GM19035 (cell line): ENCODE data around the gene ABCD1.
"Not testable (repeated sequence)": the region's sequence is repeated elsewhere in the genome, so short reads cannot be mapped to it uniquely, and the experiment has no call there.

Experiments
- ATAC-seq: cut with Tn5 transposase; IDR thresholded peaks from one replicate; pipeline ENCODE4 v1.9.1; 2021; ENCODE audit not compliant: unreplicated experiment

Gene ABCD1

DNA sequence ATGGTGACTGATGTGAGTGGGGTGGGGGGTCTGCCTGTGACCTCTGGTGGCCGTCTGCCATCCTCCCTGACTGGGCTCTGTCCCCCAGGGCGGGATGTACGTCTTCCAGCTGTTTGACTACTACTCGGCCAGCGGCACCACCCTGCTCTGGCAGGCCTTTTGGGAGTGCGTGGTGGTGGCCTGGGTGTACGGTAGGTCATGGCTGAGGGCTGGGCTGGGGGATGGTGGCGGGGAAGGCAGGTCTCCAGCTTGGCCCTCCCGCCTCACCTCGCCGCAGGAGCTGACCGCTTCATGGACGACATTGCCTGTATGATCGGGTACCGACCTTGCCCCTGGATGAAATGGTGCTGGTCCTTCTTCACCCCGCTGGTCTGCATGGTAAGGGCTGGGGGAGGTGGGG is 30.4 kb upstream of the ABCD1 start:
- ATAC-seq, result not testable (repeated sequence)

DNA sequence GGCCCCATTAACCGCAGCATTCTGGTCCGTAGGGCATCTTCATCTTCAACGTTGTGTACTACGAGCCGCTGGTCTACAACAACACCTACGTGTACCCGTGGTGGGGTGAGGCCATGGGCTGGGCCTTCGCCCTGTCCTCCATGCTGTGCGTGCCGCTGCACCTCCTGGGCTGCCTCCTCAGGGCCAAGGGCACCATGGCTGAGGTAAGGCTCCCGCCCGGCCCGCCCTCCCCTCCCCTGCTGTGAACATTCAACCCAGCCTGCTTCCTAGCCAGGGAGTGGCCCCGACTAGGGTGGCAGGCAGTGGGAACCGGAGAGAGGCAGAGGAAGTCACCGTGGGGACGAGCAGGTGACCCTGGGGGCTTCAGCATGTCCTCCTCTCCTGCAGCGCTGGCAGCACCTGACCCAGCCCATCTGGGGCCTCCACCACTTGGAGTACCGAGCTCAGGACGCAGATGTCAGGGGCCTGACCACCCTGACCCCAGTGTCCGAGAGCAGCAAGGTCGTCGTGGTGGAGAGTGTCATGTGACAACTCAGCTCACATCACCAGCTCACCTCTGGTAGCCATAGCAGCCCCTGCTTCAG is 29.9 kb upstream of the ABCD1 start:
- no peak for ATAC-seq

DNA sequence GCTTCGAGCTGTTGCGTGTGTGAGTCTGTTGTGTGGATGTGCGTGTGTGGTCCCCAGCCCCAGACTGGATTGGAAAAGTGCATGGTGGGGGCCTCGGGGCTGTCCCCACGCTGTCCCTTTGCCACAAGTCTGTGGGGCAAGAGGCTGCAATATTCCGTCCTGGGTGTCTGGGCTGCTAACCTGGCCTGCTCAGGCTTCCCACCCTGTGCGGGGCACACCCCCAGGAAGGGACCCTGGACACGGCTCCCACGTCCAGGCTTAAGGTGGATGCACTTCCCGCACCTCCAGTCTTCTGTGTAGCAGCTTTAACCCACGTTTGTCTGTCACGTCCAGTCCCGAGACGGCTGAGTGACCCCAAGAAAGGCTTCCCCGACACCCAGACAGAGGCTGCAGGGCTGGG is 28.6 kb upstream of the ABCD1 start:
- ATAC-seq, result no peak

DNA sequence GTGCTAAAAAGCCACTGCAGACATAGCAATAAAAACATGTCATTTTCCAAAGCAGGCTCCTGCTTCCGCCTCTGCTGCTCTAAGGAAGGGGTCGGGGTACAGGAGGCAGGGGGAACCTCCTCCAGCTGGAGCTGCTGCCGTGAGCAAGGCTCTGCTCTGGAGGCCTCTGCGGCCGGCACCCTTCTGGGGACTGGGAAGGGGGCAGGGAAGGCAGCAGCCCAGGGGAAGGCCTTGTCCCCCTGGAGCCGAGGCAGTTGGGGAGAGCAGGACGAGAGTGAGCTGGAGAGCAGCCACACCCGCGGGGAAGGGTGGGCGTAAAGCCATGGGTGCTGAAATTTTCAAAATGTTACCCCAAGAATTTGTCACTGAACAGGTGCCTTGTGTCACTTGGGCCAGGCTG is 28.1 kb upstream of the ABCD1 start:
- not testable (repeated sequence) for ATAC-seq

DNA sequence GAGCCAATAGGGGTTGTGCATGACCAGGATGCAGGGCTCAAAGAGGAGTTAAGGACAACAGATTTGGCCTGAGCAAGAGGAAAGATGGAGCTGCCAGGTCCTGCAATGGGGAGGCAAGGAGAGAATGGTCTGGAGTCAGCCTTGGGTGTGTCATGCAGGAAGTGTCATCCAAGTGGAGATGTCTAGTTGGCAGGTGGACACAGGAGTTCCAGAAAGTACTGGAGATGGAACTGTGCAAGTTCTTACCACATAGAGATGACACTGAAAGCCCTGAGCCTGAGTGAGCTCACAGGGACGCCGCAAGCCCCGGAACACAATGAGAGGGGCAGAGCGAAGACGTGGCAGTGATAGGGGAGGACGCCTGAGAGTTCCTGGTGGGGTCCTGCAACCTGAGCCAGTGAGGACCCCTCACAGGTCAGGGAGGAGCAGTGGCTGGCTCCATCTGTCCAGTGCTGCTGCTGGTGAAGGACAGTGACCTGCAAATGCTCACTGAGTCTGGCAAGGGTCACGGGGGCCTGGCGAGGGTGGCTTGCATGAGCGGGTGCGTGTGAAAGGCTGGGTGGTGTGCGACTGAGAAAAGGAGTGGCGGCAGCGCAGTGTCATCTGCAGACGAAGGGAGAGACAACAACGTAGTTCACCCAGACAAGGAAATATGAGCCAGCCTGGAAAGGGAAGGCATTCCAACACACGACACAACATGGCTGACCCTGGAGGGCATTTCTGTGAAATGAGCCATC is 27.5 kb upstream of the ABCD1 start:
- ATAC-seq, result not testable (repeated sequence)

DNA sequence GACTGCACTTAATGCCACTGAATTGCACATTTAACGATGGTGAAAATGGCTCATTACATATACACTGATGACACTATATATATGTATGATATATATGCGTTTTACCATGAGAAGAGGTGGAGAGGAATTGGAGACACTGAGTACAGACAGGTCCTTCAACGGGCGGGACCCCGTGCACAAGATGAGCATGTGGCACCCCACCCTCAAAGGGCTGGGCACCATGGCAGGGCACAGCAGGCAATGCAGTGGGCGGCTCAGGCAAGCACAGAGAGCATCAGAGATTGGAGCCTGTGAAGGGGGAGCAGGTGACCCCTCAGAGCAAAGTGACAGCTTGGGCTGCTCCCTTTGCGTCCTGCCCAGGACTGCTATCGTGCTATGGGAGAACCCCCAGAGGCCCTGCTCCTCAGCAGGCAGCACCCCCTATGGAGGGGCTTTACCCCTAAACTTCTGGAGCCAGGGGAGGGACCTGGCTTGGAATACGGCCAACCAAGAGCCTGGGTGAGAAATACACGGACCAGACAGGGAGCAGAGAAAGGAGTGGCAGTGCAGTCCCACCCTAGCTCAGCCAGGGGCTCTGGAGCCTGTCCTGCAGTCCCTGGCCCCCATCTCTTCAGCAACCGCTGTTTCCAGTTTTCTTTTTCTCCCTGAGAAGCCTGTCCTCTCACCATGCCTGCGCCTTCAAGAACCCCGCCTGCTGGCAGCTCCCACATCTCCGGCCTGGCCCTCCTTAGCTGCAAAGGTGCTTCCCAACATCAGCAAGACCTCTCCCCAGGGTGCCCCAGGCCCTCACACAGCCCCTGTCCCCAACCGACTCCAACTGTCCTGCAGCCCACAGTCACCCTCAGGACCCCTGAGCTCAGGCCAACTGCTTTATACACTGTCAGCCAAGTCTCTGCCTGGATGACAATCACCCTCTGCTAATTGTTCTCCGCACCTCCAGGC is 26.5 kb upstream of the ABCD1 start:
- no peak for ATAC-seq

DNA sequence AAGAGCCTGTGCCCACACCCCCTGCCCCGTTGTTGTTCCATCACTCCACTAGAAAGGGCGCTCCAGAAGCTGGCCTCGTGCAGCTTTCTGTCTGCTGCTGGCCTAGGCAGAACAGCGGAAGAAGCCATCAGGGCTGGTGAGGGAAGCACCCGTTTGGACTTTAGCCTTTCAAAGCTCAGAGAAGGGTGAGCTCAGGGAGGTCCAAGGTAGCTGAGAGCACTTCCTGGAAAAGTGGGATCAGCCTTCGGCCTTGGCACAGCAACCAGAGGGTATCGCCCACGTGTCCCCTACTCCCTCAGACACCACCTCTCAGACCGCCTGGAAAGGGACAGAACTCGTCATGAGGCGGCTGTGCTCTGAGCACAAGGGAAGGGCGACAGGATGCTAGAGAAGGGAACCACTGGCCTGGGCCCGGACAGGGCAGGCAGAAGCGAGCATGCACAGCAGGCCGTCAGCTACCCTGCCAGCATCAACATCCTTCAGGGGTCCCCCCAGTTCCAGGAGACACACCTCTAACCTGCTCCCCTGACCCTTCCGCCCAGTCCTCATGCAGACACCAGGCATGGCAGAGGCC is 25.4 kb upstream of the ABCD1 start:
- ATAC-seq, result not testable (repeated sequence)

DNA sequence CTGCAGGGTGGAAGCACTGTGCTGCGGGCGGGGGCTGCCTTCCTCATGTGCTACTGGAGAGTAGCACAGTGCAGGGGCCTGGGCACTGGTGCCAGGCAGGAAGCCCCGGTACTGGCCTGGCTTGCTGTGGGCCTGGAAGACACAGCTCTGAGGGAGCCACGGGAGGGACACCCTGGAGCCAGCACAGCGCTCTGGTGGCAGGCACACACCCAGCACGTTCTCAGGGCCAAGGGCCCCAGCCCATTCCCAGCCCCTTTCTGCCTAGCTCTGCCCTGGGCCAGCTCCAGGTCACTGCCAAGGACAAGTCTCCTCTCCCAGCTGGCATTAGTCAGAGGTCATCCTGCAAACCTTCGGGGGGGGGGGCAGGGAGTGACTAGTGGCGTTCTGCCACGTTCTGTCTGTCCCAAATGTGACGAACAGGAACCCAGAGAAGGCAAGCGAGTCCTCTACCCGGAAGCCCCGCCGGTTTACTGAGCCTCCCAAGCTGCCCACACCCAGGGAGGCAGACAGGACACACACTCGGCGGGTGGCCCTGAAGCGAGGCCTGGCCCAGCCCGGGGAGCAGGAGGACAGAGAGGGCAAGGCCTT is 24.8 kb upstream of the ABCD1 start:
- not testable (repeated sequence) for ATAC-seq

DNA sequence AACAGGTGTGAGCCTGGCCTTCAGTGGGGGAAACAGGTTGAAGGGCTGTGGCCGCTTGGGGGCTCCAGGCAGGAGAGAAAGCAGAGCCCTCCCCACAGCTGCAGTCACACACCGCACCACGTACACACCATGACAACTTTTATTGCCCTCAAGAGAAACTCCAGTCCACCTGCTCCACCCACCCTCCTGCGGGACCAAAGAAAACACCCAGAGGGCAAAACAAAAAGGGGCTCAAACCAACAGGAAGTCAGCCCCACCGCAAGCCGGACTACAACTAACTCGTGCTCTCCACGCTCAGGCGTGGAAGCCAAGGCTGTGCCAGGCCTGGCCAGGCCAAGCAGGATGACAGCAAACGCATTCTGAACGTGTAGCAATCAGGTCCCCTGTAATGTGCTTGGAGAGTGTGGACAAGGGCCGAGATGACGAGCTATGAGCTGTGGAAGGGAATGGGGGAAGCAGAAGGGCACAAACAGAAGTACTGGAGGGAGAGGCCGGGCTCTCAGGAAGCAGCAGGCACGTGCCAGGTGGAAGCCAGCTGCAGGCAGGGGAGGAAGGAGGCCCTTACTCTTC is 24.2 kb upstream of the ABCD1 start:
- ATAC-seq, result no peak

DNA sequence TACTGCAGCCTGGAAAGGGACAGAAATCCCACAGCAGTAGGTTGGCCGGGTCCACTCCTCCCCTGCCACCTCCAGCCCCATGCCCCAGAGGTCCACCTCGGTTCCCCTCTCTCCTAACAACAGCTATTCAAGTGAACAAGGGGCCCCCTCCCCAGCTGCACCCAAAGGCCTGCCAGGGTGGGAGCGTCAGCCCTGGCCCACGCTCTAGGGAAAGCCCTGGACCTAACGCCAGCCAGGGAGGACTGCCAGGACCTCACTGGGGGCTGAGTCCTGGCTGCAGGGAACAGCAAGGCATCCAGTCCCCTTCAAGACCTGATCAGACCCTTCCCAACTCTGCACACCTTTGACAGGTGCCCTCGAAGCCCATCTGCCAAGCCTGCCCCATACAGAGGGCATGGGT is 23.7 kb upstream of the ABCD1 start:
- no peak for ATAC-seq

DNA sequence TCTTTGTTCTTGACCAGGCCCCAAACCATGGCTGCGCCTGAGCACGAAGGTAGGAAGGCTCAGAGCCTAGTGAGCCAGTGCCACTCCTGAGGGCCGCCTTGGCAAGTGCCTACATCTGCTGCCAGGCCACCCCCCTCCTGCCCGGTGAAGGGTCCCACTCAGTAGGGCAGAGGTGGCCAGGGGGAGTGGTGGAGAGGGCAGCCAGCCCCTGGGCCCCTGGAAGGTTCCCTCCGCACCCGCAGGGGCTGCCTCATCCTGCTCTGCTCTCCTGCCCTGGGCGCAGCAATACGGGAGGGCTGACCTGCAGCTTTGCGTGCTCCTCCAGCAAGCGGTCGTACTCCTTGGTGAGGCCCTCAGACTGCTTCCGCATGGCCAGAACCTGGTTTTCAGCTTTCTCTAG is 22.9 kb upstream of the ABCD1 start:
- ATAC-seq, result no peak

DNA sequence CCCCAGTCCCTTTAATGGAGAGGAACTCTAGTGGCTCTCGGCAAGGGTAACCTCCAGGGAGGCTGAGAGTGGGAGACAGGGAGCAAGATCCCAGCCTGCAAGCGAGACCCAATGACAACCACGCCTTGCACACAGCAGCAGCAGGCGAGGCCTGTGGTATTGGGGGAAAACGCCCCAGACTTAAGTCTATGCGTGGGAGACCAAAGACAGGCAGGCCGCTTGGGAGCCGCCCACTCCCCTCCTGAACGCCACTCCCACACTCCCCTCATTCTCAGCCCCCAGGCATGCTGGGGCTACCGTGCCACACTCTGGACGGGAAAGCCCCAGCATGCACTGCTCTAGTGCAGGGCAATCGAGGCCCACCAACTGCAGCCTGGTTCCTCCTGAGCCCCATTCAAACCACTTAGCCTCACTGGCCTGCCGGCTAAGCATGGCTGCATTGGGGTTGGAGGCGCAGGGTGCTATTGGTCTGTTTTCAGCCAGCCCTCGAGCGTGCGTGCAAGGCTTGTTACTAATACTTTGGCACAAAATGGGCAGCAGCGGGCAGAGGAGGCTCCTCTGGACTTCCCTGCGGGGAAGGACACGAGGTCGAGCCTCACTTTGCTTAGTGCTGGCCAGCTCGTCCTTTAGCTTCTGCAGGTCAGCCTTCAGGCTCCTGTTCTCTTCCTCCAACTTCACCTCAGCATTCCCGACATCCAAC is 22.2 kb upstream of the ABCD1 start:
- no peak for ATAC-seq

DNA sequence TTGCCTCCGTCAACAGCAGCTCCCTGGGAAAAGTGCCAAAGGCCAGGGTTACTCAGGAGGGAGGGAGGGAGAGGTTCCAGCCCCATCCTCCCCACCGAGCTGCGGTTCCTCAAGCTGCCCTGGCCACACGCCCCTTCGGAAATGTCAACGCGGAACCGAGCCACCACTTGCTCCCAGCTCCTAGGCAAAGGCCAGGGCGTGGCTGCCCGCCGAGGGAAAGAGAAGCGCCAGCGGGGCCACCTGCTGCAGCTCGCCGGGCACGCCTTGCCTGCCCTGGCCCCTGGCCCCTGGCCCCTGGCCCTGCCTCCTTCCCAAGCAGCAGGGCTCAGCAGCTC is 21.7 kb upstream of the ABCD1 start:
- no peak for ATAC-seq

DNA sequence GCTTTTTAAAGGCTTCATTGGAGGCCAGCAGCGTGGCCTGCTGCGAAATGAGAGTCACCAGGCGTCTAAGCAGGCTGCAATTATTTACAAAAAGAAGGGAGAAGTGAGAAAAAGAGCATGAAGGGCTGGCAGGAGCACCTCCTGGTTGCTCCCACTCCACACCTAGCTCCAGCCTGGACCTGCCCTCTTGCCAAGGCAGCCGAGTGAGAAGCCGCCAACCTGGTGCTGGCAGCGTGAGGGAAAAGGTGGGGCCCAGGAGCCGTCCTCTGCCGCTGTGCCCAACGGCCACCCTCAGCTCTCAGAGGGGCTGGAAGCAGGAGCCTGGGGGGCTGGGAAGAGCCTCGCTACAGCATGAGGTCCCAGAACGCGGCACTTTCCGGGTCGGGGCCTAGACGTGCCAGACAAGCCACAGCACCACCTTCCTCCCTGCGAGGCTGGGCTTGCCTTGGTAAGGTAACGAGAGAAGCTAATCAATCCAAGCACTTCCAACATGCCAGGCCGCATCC is 20.6 kb upstream of the ABCD1 start:
- ATAC-seq, result no peak

DNA sequence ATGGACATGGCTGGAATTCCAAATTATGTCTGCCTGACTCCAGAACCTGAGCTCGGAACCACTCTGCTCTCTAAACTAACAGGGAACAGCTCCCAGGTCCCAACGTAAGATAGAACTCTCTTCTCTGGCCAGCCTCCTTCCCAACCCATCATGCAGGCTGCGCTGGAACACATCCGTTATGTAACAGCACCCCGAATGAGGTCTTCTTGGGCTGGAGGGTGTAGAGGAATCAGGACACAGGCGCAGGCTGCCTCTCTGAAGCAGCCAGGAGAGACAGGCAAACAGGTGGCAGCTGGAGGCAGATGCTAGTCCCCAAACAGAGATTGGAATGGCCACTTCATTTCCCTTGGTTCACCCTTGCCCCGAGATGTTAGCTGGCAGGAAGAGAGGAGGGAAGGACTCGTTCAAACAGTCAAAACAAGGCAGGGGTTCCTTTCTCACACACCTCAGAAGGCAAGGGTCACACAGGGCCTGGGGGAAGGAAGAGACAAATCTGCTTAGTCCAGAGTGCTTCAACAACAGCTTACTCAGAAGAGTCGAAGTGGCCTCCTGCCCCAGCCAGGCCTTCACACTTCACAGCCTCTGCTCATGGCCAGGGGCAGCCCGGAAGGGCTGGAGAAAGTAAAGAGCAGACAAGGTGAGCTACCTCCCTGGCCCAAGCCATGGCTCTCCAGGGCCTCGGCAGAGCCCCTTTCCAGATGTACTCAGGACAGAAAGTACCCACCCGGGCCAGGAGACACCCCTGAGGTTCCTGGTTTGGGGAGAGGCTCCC is 19.8 kb upstream of the ABCD1 start:
- ATAC-seq, result not testable (repeated sequence)

DNA sequence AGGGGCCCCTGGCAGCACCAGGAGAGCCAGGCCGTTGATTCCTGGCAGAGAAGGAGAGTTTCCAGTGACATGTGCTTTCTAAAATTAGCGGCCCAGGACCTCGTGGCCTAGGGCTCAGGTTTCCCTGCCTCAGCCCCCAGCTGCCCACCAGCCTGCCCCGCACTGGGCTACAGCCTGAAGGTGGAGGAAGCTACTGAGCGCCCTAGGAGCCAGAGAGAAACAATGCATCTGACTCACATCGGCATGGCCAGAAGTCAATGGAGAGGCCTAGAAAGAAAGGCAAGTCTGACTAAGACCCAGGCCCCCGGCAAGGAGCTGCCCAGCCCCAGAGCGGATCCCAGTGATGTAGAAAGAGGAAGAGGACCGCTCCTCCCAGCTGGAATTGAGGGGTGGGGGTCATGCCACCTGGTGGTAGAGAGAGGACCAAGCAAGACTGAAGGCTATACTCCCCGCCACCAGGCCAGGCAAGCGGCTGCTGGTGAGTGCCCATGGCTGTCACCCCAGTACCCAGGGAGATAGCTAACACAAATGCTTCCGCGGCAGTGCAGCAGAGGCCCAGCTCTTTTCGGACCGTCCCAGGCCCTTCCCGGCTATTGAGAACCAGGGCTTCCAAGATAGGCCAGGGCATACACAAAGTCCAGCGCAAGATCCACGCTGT is 19.1 kb upstream of the ABCD1 start:
- ATAC-seq, result not testable (repeated sequence)

DNA sequence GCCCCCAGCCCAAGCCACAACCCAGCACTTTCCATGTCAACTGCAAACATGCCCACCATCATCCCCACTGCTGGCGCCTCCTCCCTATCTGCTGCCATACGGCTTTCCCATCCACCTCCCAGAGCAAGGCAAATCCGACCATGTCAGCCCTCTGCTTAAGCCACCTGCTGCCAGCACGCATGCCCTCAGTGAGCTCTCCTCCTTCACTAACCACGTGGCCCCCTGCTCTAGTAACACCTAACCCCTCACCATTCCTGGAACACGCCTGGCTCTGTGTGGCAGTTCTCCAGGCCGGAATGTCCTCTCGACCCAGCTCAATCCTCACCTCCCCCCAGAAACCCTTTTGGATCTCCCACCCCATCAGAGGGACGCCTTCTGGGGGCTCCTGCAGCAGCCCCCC is 17.9 kb upstream of the ABCD1 start:
- ATAC-seq, result no peak

DNA sequence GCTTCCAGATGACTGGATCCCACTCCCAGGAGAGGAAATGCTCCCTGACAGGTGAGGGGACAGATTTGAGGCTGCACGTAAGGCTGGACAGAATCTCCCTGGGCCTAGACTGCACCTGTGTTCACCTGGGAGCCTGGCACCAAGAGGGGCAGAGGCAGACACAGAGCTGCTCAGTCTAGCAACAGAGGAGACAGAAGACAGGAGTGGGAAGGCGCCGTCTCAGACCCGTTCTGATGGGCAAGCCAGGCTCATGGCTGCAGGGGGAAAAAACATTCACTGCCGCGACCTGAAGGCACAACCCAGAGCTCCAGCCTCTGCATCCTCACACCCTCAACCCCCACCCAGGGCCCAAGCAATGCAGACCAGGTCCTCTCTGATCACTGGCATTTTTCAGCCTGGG is 17.2 kb upstream of the ABCD1 start:
- no peak for ATAC-seq

DNA sequence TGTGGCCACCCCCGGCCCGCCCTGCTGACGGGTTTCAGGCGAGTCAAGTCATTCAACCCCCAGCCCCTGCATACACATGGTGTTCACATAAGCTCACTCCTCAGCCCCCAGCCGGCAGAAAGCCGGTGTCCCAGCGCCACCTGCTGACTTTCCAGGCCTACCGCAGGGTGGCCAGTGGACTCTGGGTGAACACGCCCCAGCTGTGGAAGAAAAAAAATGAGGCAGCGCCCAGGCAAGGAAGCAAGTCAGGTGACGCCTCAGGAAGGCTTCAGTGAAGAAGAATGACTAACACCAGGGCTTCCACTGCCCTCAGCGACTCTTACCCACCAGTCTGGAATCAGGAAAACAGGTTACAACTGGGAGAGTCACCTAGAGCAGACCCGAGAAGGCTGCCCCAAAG is 16.2 kb upstream of the ABCD1 start:
- no peak for ATAC-seq
